K562 (cell line): ENCODE data around the gene ACCSL. TPM values are rescaled to one million over a fixed set of nuclear protein-coding genes. Genes with fewer than 3 reads are reported as not detected.

Experiments
- ELF2 ChIP-seq: fragments of 250-450 bp; sonication (Bioruptor Pico); IDR thresholded peaks from 2 replicates; pipeline ENCODE4 v1.5.0; 2021; ENCODE audit warnings: mild to moderate bottlenecking
- GABPB2 ChIP-seq: fragments of 250-450 bp; sonication (Bioruptor Pico); conservative IDR thresholded peaks from 2 replicates; pipeline ENCODE4 v1.5.1; 2021; ENCODE audit warnings: mild to moderate bottlenecking
- MYC ChIP-seq, 2 experiments: fragments of 250-450 bp in 1 of 2; sonication (Bioruptor Pico) in 1 of 2; IDR thresholded peaks; 2 replicates each; pipeline versions ENCODE4 v1.5.1 to v1.6.1; 2012 to 2021; ENCODE audit warnings: low read depth in 2 of 2, borderline replicate concordance in 1 of 2, improper control_type of control experiment in 1 of 2, low read length in 1 of 2, mild to moderate bottlenecking in 1 of 2, moderate library complexity in 1 of 2
- POLR2AphosphoS5 ChIP-seq: IDR thresholded peaks from 2 replicates; pipeline ENCODE4 v1.6.1; 2011; ENCODE audit warnings: mild to moderate bottlenecking, low read depth, low read length, moderate library complexity; ENCODE audit not compliant: control insufficient read depth, insufficient read depth
- YBX1 ChIP-seq: fragments of 450-650 bp; IDR thresholded peaks from 2 replicates; pipeline ENCODE4 v1.7.1; 2016; ENCODE audit warnings: mild to moderate bottlenecking
- polyA plus RNA-seq, 8 experiments: library from polyadenylated mRNA; depleted of rRNA in 4 of 8; stranded (reverse) in 5 of 8; unstranded in 3 of 8; fragments of >200 nt; fragmentation: Nextera tagmentation in 2 of 8; fragmentation: Illumina TruSeq in 1 of 8; extraction: Ambion mirVana in 2 of 8; extraction: Trizol in 1 of 8; gene quantifications; 2 replicates each; pipeline versions ENCODE4 v1.2.1 to v1.2.3, GENCODE V29; 2011 to 2014; ENCODE audit warnings: inconsistent platforms in 1 of 8, missing spikeins in 1 of 8
- total RNA-seq, 7 experiments: library from RNA; depleted of rRNA in 6 of 7; stranded (reverse); fragments of >200 nt in 6 of 7; fragmentation: Illumina TruSeq in 2 of 7; extraction: Trizol in 2 of 7; gene quantifications; 2 replicates each; pipeline versions ENCODE4 v1.2.1 to v1.2.3, GENCODE V29; 2011 to 2021; ENCODE audit warnings: low replicate concordance in 1 of 7
- TF ChIP-seq, protein P1 (sequence below), 2 experiments: fragments of 450-650 bp; IDR thresholded peaks; 2 replicates each; pipeline ENCODE4 v1.6.1; 2018; ENCODE audit warnings: mild to moderate bottlenecking in 2 of 2, low read depth in 1 of 2; ENCODE audit not compliant: partially characterized antibody in 2 of 2
- TF ChIP-seq, protein P2 (sequence below): sonication (generic); formaldehyde crosslinking; IDR thresholded peaks from 2 replicates; pipeline ENCODE4 v1.8.1; 2023; ENCODE audit warnings: mild to moderate bottlenecking, missing genetic modification reagents
- TF ChIP-seq, protein P3 (sequence below): fragments of 250-450 bp; sonication (Bioruptor Pico); IDR thresholded peaks from 2 replicates; pipeline ENCODE4 v1.4.0; 2020; ENCODE audit warnings: mild to moderate bottlenecking, moderate library complexity
- TF ChIP-seq, protein P4 (sequence below): IDR thresholded peaks from 2 replicates; pipeline ENCODE4 v1.6.1; 2012; ENCODE audit warnings: low read depth, low read length, improper control_type of control experiment, borderline replicate concordance
- TF ChIP-seq, protein P5 (sequence below), 3 experiments: IDR thresholded peaks in 2 of 3; conservative IDR thresholded peaks in 1 of 3; 2 replicates each; pipeline ENCODE4 v1.5.1; 2011 to 2012; ENCODE audit warnings: low read length in 3 of 3, mild to moderate bottlenecking in 3 of 3, control low read depth in 2 of 3, improper control_type of control experiment in 1 of 3, inconsistent platforms in 1 of 3, low read depth in 1 of 3, mixed read lengths in 1 of 3, moderate library complexity in 1 of 3; ENCODE audit not compliant: insufficient read depth in 2 of 3

The ACCSL gene
- total and polyA plus RNA-seq, 9 of the 15 experiments (the other 6 are each of a cell fraction or from before 2014, with no cell fraction given): not detected

DNA sequence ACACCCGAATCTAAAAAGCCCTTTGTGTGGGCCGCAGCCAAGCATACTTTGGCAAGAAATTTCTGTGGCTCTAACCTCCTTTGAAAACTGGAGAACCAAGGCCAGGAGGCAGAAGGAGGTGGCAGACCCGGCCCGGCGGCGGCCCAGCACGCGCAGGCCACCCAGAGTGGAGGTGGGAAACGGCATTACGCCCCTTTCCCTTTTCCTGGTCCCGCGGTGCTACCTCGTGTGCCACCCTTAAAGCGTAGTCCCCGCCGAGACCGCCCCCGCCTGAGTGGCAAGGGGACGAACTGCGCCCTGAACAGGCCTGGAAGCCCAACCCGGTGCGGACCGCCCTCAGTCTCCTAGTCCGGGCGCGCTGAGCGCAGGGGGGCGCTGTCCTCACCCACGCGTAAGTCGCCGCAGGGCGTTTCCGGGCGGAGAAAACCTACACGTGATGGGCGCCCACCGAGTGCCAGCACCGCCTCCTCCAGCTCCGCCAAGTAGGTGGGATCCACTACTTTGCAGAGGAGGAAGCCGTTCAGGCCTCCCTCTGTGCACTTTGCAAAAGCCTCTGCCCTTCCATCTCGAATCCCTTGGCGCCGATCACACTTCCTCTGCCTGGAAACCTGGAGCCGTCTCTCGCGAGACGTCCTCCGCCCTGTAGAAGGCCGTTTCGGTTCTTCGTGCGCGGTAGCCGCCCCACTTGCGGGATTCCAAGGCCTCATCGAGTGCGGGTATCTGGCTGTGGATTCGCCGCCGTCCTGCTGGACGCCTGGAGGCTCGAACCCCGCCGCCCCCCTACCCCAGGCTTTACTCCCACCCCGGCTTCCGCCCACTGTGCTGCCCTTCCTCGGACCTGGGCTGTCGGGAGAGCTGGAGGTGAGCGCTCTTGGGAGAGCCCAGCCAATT is 18.3 kb downstream of the ACCSL start, which contains the start of gene ACCS (continued):
- TF ChIP-seq, protein P1, sequence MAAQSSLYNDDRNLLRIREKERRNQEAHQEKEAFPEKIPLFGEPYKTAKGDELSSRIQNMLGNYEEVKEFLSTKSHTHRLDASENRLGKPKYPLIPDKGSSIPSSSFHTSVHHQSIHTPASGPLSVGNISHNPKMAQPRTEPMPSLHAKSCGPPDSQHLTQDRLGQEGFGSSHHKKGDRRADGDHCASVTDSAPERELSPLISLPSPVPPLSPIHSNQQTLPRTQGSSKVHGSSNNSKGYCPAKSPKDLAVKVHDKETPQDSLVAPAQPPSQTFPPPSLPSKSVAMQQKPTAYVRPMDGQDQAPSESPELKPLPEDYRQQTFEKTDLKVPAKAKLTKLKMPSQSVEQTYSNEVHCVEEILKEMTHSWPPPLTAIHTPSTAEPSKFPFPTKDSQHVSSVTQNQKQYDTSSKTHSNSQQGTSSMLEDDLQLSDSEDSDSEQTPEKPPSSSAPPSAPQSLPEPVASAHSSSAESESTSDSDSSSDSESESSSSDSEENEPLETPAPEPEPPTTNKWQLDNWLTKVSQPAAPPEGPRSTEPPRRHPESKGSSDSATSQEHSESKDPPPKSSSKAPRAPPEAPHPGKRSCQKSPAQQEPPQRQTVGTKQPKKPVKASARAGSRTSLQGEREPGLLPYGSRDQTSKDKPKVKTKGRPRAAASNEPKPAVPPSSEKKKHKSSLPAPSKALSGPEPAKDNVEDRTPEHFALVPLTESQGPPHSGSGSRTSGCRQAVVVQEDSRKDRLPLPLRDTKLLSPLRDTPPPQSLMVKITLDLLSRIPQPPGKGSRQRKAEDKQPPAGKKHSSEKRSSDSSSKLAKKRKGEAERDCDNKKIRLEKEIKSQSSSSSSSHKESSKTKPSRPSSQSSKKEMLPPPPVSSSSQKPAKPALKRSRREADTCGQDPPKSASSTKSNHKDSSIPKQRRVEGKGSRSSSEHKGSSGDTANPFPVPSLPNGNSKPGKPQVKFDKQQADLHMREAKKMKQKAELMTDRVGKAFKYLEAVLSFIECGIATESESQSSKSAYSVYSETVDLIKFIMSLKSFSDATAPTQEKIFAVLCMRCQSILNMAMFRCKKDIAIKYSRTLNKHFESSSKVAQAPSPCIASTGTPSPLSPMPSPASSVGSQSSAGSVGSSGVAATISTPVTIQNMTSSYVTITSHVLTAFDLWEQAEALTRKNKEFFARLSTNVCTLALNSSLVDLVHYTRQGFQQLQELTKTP (IDR thresholded peaks at IDR 0.05; ENCODE audit: low read depth in 1 of 2, partially characterized antibody in 2 of 2): no peak
- TF ChIP-seq YBX1 (no peak), ELF2 (CRISPR knock-in tag) (peak; percentile 74; the same call in 1 of the 2 replicates), GABPB2 (no peak), MYC (IDR thresholded peaks at IDR 0.05; ENCODE audit: low read depth, low read length) (peak; percentile 97), MYC (CRISPR knock-in tag; IDR thresholded peaks at IDR 0.05; ENCODE audit: borderline replicate concordance, low read depth) (peak; percentile 88), POLR2AphosphoS5 (peak; percentile 64)
- TF ChIP-seq, protein P2, sequence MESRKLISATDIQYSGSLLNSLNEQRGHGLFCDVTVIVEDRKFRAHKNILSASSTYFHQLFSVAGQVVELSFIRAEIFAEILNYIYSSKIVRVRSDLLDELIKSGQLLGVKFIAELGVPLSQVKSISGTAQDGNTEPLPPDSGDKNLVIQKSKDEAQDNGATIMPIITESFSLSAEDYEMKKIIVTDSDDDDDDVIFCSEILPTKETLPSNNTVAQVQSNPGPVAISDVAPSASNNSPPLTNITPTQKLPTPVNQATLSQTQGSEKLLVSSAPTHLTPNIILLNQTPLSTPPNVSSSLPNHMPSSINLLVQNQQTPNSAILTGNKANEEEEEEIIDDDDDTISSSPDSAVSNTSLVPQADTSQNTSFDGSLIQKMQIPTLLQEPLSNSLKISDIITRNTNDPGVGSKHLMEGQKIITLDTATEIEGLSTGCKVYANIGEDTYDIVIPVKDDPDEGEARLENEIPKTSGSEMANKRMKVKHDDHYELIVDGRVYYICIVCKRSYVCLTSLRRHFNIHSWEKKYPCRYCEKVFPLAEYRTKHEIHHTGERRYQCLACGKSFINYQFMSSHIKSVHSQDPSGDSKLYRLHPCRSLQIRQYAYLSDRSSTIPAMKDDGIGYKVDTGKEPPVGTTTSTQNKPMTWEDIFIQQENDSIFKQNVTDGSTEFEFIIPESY: peak; percentile 86
- TF ChIP-seq, protein P3, sequence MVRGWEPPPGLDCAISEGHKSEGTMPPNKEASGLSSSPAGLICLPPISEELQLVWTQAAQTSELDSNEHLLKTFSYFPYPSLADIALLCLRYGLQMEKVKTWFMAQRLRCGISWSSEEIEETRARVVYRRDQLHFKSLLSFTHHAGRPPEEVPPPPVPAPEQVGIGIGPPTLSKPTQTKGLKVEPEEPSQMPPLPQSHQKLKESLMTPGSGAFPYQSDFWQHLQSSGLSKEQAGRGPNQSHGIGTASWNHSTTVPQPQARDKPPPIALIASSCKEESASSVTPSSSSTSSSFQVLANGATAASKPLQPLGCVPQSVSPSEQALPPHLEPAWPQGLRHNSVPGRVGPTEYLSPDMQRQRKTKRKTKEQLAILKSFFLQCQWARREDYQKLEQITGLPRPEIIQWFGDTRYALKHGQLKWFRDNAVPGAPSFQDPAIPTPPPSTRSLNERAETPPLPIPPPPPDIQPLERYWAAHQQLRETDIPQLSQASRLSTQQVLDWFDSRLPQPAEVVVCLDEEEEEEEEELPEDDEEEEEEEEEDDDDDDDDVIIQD: no peak
- TF ChIP-seq, protein P4, sequence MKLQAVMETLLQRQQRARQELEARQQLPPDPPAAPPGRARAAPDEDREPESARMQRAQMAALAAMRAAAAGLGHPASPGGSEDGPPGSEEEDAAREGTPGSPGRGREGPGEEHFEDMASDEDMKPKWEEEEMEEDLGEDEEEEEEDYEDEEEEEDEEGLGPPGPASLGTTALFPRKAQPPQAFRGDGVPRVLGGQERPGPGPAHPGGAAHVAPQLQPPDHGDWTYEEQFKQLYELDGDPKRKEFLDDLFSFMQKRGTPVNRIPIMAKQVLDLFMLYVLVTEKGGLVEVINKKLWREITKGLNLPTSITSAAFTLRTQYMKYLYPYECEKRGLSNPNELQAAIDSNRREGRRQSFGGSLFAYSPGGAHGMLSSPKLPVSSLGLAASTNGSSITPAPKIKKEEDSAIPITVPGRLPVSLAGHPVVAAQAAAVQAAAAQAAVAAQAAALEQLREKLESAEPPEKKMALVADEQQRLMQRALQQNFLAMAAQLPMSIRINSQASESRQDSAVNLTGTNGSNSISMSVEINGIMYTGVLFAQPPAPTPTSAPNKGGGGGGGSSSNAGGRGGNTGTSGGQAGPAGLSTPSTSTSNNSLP: no peak
- TF ChIP-seq, protein P5, sequence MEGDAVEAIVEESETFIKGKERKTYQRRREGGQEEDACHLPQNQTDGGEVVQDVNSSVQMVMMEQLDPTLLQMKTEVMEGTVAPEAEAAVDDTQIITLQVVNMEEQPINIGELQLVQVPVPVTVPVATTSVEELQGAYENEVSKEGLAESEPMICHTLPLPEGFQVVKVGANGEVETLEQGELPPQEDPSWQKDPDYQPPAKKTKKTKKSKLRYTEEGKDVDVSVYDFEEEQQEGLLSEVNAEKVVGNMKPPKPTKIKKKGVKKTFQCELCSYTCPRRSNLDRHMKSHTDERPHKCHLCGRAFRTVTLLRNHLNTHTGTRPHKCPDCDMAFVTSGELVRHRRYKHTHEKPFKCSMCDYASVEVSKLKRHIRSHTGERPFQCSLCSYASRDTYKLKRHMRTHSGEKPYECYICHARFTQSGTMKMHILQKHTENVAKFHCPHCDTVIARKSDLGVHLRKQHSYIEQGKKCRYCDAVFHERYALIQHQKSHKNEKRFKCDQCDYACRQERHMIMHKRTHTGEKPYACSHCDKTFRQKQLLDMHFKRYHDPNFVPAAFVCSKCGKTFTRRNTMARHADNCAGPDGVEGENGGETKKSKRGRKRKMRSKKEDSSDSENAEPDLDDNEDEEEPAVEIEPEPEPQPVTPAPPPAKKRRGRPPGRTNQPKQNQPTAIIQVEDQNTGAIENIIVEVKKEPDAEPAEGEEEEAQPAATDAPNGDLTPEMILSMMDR (IDR thresholded peaks at IDR 0.05 in 2 of 3, conservative IDR thresholded peaks at IDR 0.05 in 1 of 3; ENCODE audit: insufficient read depth in 2 of 3, low read depth in 1 of 3, low read length in 3 of 3): peak; percentile 86 to 88 (median 87)
